GM04503 (cell line): ENCODE results near the gene HSD17B11.
"Not testable (repeated sequence)": the region's sequence is repeated elsewhere in the genome, so short reads cannot be mapped to it uniquely, and the experiment has no call there.

Experiments
- DNase-seq: peaks from one replicate; pipeline ENCODE4 v3.0.0-alpha.2; 2012; ENCODE audit warnings: low read depth

HSD17B11 gene

DNA sequence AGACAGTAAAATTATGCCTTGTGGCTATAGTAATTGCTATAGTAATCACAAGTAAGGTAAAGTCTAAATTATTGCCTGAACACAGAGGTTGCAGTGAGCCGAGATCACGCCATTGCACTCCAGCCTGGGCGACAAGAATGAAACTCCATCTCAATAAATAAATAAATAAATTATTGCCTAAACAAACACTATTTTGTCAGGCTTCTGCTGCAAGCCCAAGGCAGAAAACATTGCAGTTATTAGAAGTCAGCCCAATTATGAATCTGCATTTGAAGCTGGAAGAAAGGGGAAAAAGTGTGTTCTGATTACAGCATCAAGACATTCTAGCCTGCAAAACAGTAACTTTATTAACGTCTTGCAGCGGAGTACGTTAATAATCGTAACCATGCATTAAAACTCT is 85.4 kb downstream of the HSD17B11 start:
- no peak for DNase-seq

DNA sequence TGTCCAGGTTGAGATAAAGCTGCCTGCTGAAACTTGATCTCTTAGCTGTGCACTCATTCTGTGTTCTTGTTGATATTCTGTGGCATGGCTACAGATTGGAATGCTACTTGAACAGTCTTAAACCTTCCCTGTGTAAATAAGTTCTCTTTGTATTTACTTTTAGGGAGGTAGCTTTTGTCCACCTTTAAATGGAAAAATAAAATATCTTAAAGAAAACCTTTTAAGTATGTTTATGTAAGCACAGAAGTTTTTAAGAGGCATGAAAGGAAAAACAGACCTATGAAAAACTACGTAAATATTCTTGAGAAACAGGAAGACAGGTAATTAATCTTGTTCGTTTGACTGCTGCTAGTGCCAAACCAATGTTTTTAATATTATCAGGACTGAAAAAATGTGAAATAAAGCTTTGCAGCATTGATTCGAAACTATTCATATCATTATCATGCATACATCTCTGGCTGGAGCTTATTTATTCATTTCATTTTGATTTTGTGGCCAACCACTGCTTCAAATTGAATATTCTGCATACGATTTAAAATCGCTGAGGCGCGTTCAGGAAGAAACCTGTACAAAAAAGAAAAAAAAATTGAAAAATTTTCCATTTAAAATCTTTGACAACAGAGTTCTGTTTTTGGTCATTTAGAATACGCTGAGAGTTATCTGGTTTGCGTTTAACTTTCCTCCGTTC is 86.1 kb downstream of the HSD17B11 start:
- DNase-seq = no peak

DNA sequence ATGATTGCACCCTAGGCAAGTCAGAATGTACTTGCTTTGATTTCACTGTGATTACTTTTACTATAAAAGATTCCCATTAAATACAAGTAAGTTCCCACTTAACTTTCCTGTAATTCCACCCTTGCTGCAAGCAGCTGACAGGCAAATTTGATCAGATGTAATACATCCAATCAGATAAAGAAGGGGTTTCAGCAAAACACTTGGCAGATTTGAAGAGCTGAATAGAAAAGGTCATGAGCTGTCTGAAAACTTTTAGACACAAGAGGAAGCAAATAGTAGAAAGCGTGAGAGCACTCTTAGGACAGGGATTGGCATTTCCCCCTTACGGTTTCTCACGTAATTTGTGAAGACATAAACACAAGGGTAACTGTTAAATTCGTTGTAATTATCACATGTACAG is 91.1 kb downstream of the HSD17B11 start:
- DNase-seq = no peak

DNA sequence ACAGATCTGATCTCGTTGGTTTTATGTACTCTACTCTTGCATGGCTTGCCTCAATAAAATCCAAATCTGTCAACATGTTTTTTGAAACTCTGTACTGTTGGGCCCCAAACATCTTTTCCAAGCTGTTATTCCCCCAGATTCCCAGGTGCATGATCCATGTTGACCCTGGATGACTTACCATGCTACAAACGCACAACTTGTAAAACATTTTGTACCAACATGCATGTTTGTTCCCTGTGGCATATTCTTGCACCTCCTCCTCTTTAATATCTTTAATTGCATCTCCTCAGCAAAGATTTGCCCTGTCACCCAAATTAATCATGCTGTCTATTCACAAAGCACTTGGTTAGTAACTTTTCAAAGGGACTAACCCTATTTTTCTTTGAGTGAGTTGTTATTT is 92.6 kb downstream of the HSD17B11 start:
- DNase-seq = no peak

DNA sequence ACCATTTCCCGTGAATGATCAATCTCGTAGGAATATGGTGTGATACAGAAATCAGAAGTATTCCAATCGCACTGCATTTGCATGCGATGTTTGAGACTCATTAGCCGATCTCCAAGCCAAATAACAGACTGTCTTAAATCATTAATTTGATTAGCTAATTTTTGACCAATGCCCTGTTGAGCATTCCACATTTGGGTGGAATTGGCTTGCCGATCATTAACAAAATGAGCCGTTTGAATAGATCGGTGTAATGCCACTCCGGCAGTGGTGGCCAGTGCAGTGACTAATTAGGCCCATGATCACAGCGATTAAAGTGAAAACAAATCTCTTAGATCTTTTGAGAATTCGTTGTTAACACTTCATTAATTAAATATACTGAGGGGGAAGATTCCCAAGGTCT is 96.1 kb downstream of the HSD17B11 start:
- DNase-seq = not testable (repeated sequence)

DNA sequence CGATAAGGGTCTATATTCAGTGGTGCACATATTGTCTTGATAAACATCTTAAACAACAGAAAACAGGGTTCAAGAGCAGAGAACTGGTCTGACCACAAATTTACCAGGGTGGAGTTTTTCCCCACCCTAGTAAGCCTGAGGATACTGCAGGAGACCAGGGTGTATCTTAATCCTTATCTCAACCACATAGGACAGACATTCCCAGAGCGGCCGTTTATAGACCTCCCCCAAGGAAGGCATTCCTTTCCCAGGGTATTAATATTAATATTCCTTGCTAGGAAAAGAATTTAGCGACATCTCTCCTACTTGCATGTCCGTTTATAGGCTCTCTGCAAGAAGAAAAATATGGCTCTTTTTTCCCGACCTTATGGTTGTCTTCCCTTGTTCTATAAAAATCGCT is 97.1 kb downstream of the HSD17B11 start:
- not testable (repeated sequence) for DNase-seq

DNA sequence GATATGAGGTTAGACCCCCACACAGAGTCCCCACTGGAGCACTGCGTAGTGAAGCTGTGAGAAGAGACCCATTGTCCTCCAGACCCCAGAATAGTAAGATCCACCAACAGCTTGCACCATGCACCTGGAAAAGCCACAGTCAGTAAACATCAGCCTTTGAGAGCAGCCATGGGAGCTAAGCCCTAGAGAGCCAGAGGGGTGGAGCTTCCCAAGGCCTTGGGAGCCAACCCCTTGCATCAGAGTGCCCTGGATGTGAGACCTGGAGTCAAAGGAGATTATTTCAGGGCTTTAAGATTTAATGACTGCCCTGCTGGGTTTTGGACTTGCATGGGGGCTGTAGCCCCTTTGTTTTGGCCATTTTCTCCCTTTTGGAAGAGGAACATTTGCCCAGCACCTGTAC is 104.0 kb downstream of the HSD17B11 start:
- no peak for DNase-seq
